SH-SY5Y (cell line): ENCODE results near the gene USP15.

Experiments used
- GATA2 ChIP-seq: IDR thresholded peaks from 2 replicates; pipeline ENCODE4 v1.6.1; 2011; ENCODE audit warnings: mild to moderate bottlenecking, low read depth, low read length
- GATA3 ChIP-seq: IDR thresholded peaks from 2 replicates; pipeline ENCODE4 v1.6.1; 2011; ENCODE audit warnings: low read depth, mild to moderate bottlenecking, low read length, moderate library complexity

DNA sequence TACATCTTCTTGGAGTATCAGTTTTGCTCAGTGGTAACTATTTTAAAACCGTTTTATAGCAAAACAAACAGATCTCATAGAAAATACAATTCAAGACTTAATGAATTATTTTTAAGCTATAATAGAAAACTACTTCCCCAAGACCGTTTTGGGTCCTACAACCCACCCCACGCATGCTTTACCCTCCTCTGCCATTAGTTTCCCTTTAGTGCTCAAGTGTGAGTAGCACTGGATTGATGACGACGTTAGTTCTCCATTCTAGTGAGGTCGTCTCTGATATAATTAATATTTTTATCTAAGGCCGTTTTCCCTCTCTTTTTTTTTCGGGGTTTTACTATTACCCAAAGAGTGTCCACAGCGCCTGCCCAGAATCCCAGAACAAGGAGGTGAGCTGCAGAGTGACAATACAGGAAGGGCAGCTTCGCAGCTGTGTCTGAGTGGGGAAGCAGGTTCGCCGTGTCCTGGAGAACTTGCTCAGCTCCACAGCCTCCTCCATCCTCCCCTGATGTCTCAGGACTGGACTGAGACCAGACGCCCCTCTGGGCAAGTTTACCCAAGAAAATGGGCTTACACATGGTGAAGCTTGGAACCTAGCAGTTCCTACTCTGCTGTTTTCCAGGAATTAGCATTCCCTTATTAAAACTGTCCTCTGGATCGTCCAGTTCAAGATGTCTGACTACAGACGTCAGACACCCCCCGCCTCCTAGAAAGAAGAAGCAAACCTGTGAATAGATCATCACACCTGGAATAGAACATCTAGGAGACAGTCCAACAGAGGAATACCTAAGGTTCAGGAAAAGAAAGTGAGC is 174.5 kb downstream of the USP15 start:
- TF ChIP-seq GATA2 (no peak), GATA3 (no peak)
